ENCODE data around the gene CHAT. TPM values are rescaled to one million over a fixed set of nuclear protein-coding genes. Genes with fewer than 3 reads are reported as not detected.

Gene CHAT
- total RNA-seq, 1 experiment from 2014 or later: not detected

GRCh38 chr10:49610114-49610457 is 3.8 kb upstream of the CHAT start, which contains the start of gene SLC18A3:
TSS of gene SLC18A3 (plus strand) at chr10:49610310. CDS start at chr10:49610741, 431 bp downstream.
- no peak within 1 kb of the TSS for H3K4me3 ChIP-seq (replicated peaks in 1 of 2; ENCODE audit: low read depth in 1 of 2, low read length in 2 of 2)
- H3K4me1 ChIP-seq (ENCODE audit: control insufficient read depth in 1 of 2, insufficient read depth in 2 of 2, low read length in 2 of 2): peaks cover 0 to 3% of the 10 kb centered on the region in 2 experiments; a peak in 2 of 4 replicates
- H3K36me3 ChIP-seq (ENCODE audit: control insufficient read depth in 1 of 2, insufficient read depth in 2 of 2, low read length in 2 of 2): no peaks in the 10 kb centered on the region
- ChIA-PET RAD21 (ENCODE audit: low non-redundant PET in 1 of 2, low total read pairs in 2 of 2, uncharacterized antibody in 2 of 2, unreplicated experiment in 2 of 2) (no interaction called here), CTCF (no interaction called here), POLR2A (no interaction called here)
- ATAC-seq (no peak), DNase-seq (ENCODE audit: low read depth, low spot score) (no peak)
- intact Hi-C loops (cut with micrococcal nuclease): no loop called here
- no peaks in the 10 kb centered on the region for H3K79me2 ChIP-seq (ENCODE audit: insufficient read depth, low read length)
- no peaks in the 10 kb centered on the region for H3K9me3 ChIP-seq (ENCODE audit: control insufficient read depth in 1 of 2, insufficient read depth in 1 of 2, low read depth in 1 of 2, low read length in 2 of 2)
- no peak within 1 kb of the TSS for H3K9ac ChIP-seq (ENCODE audit: low read length)
- no peak for TF ChIP-seq POLR2AphosphoS5 (IDR thresholded peaks at IDR 0.05; ENCODE audit: low read depth, low read length)
- H3K9me2 ChIP-seq (ENCODE audit: insufficient read depth): no peaks in the 10 kb centered on the region
- H4K20me1 ChIP-seq (ENCODE audit: insufficient read depth): no peaks in the 10 kb centered on the region
- H2AFZ ChIP-seq (ENCODE audit: low read depth, low read length, poor library complexity, severe bottlenecking): no peak within 1 kb of the TSS
- BruUV-seq (replicated peaks): no TSS peak
- no peak within 1 kb of the TSS for H3K27ac ChIP-seq (ENCODE audit: low read depth, low read length)
- no peaks in the 10 kb centered on the region for H3K27me3 ChIP-seq (ENCODE audit: insufficient read depth, low read length)
- no peak within 1 kb of the TSS for H3K4me2 ChIP-seq (ENCODE audit: low read length)

- intact Hi-C loops (cut with micrococcal nuclease): no loop called here
- ATAC-seq: no peak
- ChIA-PET POLR2A (no interaction called here), RAD21 (ENCODE audit: low non-redundant PET in 1 of 2, low total read pairs in 2 of 2, uncharacterized antibody in 2 of 2, unreplicated experiment in 2 of 2) (no interaction called here), CTCF (no interaction called here)
- Histone ChIP-seq H3K4me1 (ENCODE audit: control insufficient read depth in 1 of 2, insufficient read depth in 2 of 2, low read length in 2 of 2) (peaks cover 0 to 3% of the 10 kb centered on the region in 2 experiments; a peak in 2 of 4 replicates), H3K9me3 (ENCODE audit: control insufficient read depth in 1 of 2, insufficient read depth in 1 of 2, low read depth in 1 of 2, low read length in 2 of 2) (no peaks in the 10 kb centered on the region), H4K20me1 (ENCODE audit: insufficient read depth) (no peaks in the 10 kb centered on the region), H3K4me2 (ENCODE audit: low read length) (no peak overlapping the region), H3K27ac (ENCODE audit: low read depth, low read length) (no peak overlapping the region), H2AFZ (ENCODE audit: low read depth, low read length, poor library complexity, severe bottlenecking) (no peak overlapping the region), H3K36me3 (ENCODE audit: control insufficient read depth in 1 of 2, insufficient read depth in 2 of 2, low read length in 2 of 2) (no peaks in the 10 kb centered on the region), H3K4me3 (replicated peaks in 1 of 2; ENCODE audit: low read depth in 1 of 2, low read length in 2 of 2) (no peak overlapping the region), H3K79me2 (ENCODE audit: insufficient read depth, low read length) (no peaks in the 10 kb centered on the region), H3K27me3 (ENCODE audit: insufficient read depth, low read length) (no peaks in the 10 kb centered on the region), H3K9me2 (ENCODE audit: insufficient read depth) (no peaks in the 10 kb centered on the region), H3K9ac (ENCODE audit: low read length) (no peak overlapping the region)
- TF ChIP-seq YY1 (IDR thresholded peaks at IDR 0.05; ENCODE audit: extremely low read depth, insufficient replicate concordance, low read depth, low read length): no peak
- no peak for TF ChIP-seq EZH2 (IDR thresholded peaks at IDR 0.05)
- TF ChIP-seq EGR1 (IDR thresholded peaks at IDR 0.05; ENCODE audit: low read depth): no peak
- no TSS peak for BruUV-seq (replicated peaks)
- no peak for DNase-seq (ENCODE audit: low read depth, low spot score)
Measured at GRCh38 chr10:49610458-49611165, 3.2 kb upstream of the CHAT start.

Measured in HCT116 (cell line).